ENCODE data around the gene LAP3. TPM values are rescaled to one million over a fixed set of nuclear protein-coding genes. Genes with fewer than 3 reads are reported as not detected.

LAP3 gene
- polyA plus RNA-seq, 1 donor from 2014 or later, result 47.6 TPM

GRCh38 chr4:17623451-17624001 is 46.5 kb downstream of the LAP3 start:
- no peaks in the 10 kb centered on the region for H3K9me3 Mint-ChIP-seq
- no peak overlapping the region for H3K27ac Mint-ChIP-seq
- no peak overlapping the region for H3K4me3 Mint-ChIP-seq
- peaks cover 11 to 13% (median 11%) of the 10 kb centered on the region in 3 donors for H3K4me1 Mint-ChIP-seq
- no peaks in the 10 kb centered on the region for H3K27me3 Mint-ChIP-seq
- H3K36me3 Mint-ChIP-seq, result peaks cover 1% of the 10 kb centered on the region

GRCh38 chr4:17624821-17625220 is 47.8 kb downstream of the LAP3 start:
- Mint-ChIP-seq H3K4me3 (no peak overlapping the region), H3K4me1 (peaks cover 1 to 9% (median 4%) of the 10 kb centered on the region in 3 donors), H3K27me3 (no peaks in the 10 kb centered on the region), H3K27ac (no peak overlapping the region), H3K9me3 (no peaks in the 10 kb centered on the region), H3K36me3 (peaks cover 1% of the 10 kb centered on the region)

GRCh38 chr4:17630228-17630627 is 53.2 kb downstream of the LAP3 start:
- Mint-ChIP-seq H3K27ac (no peak overlapping the region), H3K4me3 (no peak overlapping the region), H3K36me3 (peaks cover 4% of the 10 kb centered on the region), H3K9me3 (no peaks in the 10 kb centered on the region), H3K4me1 (peaks cover 0 to 3% (median 0%) of the 10 kb centered on the region in 3 donors), H3K27me3 (no peaks in the 10 kb centered on the region)

- no peak overlapping the region for H3K4me3 Mint-ChIP-seq
- no peaks in the 10 kb centered on the region for H3K27me3 Mint-ChIP-seq
- H3K4me1 Mint-ChIP-seq, result peaks cover 0 to 1% (median 0%) of the 10 kb centered on the region in 3 donors
- H3K9me3 Mint-ChIP-seq, result no peaks in the 10 kb centered on the region
- H3K27ac Mint-ChIP-seq, result no peak overlapping the region
- H3K36me3 Mint-ChIP-seq, result peaks cover 4% of the 10 kb centered on the region
Measured at GRCh38 chr4:17633600-17633999, 56.6 kb downstream of the LAP3 start.

- H3K4me3 Mint-ChIP-seq, result no peak overlapping the region
- H3K4me1 Mint-ChIP-seq, result peaks cover 0 to 1% (median 0%) of the 10 kb centered on the region in 3 donors
- no peaks in the 10 kb centered on the region for H3K27me3 Mint-ChIP-seq
- H3K27ac Mint-ChIP-seq, result no peak overlapping the region
- H3K9me3 Mint-ChIP-seq, result no peaks in the 10 kb centered on the region
- peaks cover 4% of the 10 kb centered on the region for H3K36me3 Mint-ChIP-seq
Measured at GRCh38 chr4:17635056-17635455, 58.1 kb downstream of the LAP3 start.

GRCh38 chr4:17636341-17636695 is 59.3 kb downstream of the LAP3 start:
- Mint-ChIP-seq H3K4me3 (no peak overlapping the region), H3K36me3 (peaks cover 4% of the 10 kb centered on the region)

GRCh38 chr4:17636696-17637622 is 60.0 kb downstream of the LAP3 start:
- Mint-ChIP-seq H3K27me3 (no peaks in the 10 kb centered on the region), H3K4me1 (peaks cover 0 to 1% (median 0%) of the 10 kb centered on the region in 3 donors), H3K36me3 (peaks cover 4% of the 10 kb centered on the region), H3K9me3 (no peaks in the 10 kb centered on the region), H3K4me3 (peak overlapping the region in 1 of 4 donors; percentile 22), H3K27ac (peak overlapping the region in 1 of 3 donors; percentile 71)

More at GRCh38 chr4:17636341-17636695, 59.3 kb downstream of the LAP3 start:
- H3K9me3 Mint-ChIP-seq, result no peaks in the 10 kb centered on the region
- peaks cover 0 to 1% (median 0%) of the 10 kb centered on the region in 3 donors for H3K4me1 Mint-ChIP-seq
- H3K27ac Mint-ChIP-seq, result no peak overlapping the region
- no peaks in the 10 kb centered on the region for H3K27me3 Mint-ChIP-seq

- no peak overlapping the region for H3K27ac Mint-ChIP-seq
- H3K4me3 Mint-ChIP-seq, result no peak overlapping the region
- peaks cover 3% of the 10 kb centered on the region for H3K36me3 Mint-ChIP-seq
- no peaks in the 10 kb centered on the region for H3K9me3 Mint-ChIP-seq
- H3K27me3 Mint-ChIP-seq, result no peaks in the 10 kb centered on the region
- H3K4me1 Mint-ChIP-seq, result peaks cover 0 to 4% (median 1%) of the 10 kb centered on the region in 3 donors
Measured at GRCh38 chr4:17639136-17639535, 62.1 kb downstream of the LAP3 start.

- H3K4me3 Mint-ChIP-seq, result peak overlapping the region in 1 of 4 donors; percentile 60
Measured at GRCh38 chr4:17642398-17642783, 65.4 kb downstream of the LAP3 start.

GRCh38 chr4:17646693-17647092 is 69.7 kb downstream of the LAP3 start:
- Mint-ChIP-seq H3K9me3 (peaks cover 0 to 3% (median 0%) of the 10 kb centered on the region in 3 donors), H3K4me3 (no peak overlapping the region), H3K27me3 (peaks cover 3% of the 10 kb centered on the region), H3K36me3 (peaks cover 3% of the 10 kb centered on the region), H3K4me1 (peaks cover 0 to 4% (median 3%) of the 10 kb centered on the region in 3 donors), H3K27ac (no peak overlapping the region)

More at GRCh38 chr4:17642398-17642783, 65.4 kb downstream of the LAP3 start:
- Mint-ChIP-seq H3K36me3 (peaks cover 1% of the 10 kb centered on the region), H3K27ac (no peak overlapping the region), H3K4me1 (peaks cover 0 to 4% (median 0%) of the 10 kb centered on the region in 3 donors), H3K27me3 (no peaks in the 10 kb centered on the region), H3K9me3 (peaks cover 0 to 3% (median 0%) of the 10 kb centered on the region in 3 donors)

- Mint-ChIP-seq H3K27ac (no peak overlapping the region), H3K4me3 (no peak overlapping the region), H3K27me3 (peaks cover 3% of the 10 kb centered on the region), H3K36me3 (peaks cover 3% of the 10 kb centered on the region), H3K9me3 (peaks cover 0 to 3% (median 0%) of the 10 kb centered on the region in 3 donors), H3K4me1 (peaks cover 0 to 4% (median 4%) of the 10 kb centered on the region in 3 donors)
Measured at GRCh38 chr4:17647176-17647806, 70.3 kb downstream of the LAP3 start.

GRCh38 chr4:17647927-17648326 is 70.9 kb downstream of the LAP3 start:
- peaks cover 3% of the 10 kb centered on the region for H3K27me3 Mint-ChIP-seq
- peaks cover 3% of the 10 kb centered on the region for H3K36me3 Mint-ChIP-seq
- no peak overlapping the region for H3K27ac Mint-ChIP-seq
- no peak overlapping the region for H3K4me3 Mint-ChIP-seq
- peaks cover 0 to 4% (median 0%) of the 10 kb centered on the region in 3 donors for H3K4me1 Mint-ChIP-seq
- H3K9me3 Mint-ChIP-seq, result peaks cover 0 to 3% (median 0%) of the 10 kb centered on the region in 3 donors

- Mint-ChIP-seq H3K36me3 (peaks cover 4% of the 10 kb centered on the region), H3K27ac (no peak overlapping the region), H3K4me1 (peaks cover 0 to 4% (median 0%) of the 10 kb centered on the region in 3 donors), H3K4me3 (no peak overlapping the region), H3K27me3 (peaks cover 5% of the 10 kb centered on the region), H3K9me3 (peaks cover 0 to 4% (median 0%) of the 10 kb centered on the region in 3 donors)
Measured at GRCh38 chr4:17650406-17650805, 73.4 kb downstream of the LAP3 start.

- Mint-ChIP-seq H3K4me3 (peak overlapping the region in 1 of 4 donors; percentile 68), H3K36me3 (peaks cover 4% of the 10 kb centered on the region), H3K9me3 (peaks cover 0 to 2% (median 0%) of the 10 kb centered on the region in 3 donors), H3K4me1 (peaks cover 0 to 4% (median 0%) of the 10 kb centered on the region in 3 donors), H3K27me3 (peaks cover 9% of the 10 kb centered on the region), H3K27ac (no peak overlapping the region)
Measured at GRCh38 chr4:17654701-17655100, 77.7 kb downstream of the LAP3 start.

GRCh38 chr4:17657090-17657489 is 80.1 kb downstream of the LAP3 start:
- peaks cover 9% of the 10 kb centered on the region for H3K27me3 Mint-ChIP-seq
- no peaks in the 10 kb centered on the region for H3K4me1 Mint-ChIP-seq
- H3K27ac Mint-ChIP-seq, result no peak overlapping the region
- H3K4me3 Mint-ChIP-seq, result no peak overlapping the region
- H3K9me3 Mint-ChIP-seq, result peaks cover 0 to 2% (median 0%) of the 10 kb centered on the region in 3 donors
- peaks cover 2% of the 10 kb centered on the region for H3K36me3 Mint-ChIP-seq

Data from IgD-negative memory B cell (primary cell).